SKM-1 (cell line): ENCODE results near the gene CHST5.
"Not testable (repeated sequence)": the region's sequence is repeated elsewhere in the genome, so short reads cannot be mapped to it uniquely, and the experiment has no call there.

ENCODE experiments used
- DNase-seq: peaks from one replicate; lab custom pipeline; 2025; ENCODE audit not compliant: unreplicated experiment; lab: John Stamatoyannopoulos, UW

Gene CHST5

GRCh38 chr16:75552951-75553350 is 17.0 kb upstream of the CHST5 start:
- DNase-seq = no peak

- DNase-seq = peak; percentile 82
Measured at GRCh38 chr16:75550211-75550662, 14.3 kb upstream of the CHST5 start.

GRCh38 chr16:75548456-75548855 is 12.5 kb upstream of the CHST5 start:
- DNase-seq = not testable (repeated sequence)

GRCh38 chr16:75546293-75546692 is 10.4 kb upstream of the CHST5 start:
- DNase-seq = no peak

DNA sequence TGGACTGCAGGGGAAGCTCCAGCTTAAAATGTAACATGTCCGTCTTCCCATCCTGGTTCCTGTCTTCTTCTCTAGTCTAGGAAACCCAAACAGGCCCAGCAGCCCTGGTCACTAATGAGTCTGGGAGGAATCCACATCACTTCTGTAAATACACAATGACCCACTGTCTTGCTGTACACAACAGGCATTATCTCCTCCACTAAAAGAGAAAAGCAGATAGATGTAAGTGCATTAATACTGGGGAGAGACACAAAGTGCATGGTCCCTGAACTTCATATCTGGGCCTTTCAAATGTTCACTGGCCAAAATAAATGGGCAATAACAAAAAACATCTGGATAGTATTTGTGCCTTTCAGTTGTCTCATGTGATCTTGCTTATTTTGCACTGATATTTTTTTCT is 10.0 kb upstream of the CHST5 start:
- DNase-seq = not testable (repeated sequence)

- DNase-seq = not testable (repeated sequence)
Measured at GRCh38 chr16:75542462-75542861, 6.6 kb upstream of the CHST5 start.

DNA sequence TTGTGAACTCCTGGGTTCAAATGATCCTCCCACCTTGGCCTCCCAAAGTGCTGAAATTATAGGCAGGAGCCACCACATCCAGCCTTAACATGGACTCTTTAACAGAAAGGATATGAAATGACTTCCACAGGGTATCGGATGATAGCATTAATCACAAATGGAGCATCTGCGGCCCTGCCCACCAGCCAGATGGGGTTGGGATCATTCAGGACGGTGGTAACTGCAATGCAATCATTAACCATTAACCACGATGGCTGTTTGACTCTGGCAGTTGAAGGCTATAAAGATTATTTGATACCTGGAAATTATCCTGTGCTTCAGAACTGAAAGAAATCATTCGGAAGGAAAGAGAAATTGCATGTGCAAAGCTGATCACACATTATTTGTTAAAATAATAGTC is 5.3 kb upstream of the CHST5 start:
- no peak for DNase-seq

DNA sequence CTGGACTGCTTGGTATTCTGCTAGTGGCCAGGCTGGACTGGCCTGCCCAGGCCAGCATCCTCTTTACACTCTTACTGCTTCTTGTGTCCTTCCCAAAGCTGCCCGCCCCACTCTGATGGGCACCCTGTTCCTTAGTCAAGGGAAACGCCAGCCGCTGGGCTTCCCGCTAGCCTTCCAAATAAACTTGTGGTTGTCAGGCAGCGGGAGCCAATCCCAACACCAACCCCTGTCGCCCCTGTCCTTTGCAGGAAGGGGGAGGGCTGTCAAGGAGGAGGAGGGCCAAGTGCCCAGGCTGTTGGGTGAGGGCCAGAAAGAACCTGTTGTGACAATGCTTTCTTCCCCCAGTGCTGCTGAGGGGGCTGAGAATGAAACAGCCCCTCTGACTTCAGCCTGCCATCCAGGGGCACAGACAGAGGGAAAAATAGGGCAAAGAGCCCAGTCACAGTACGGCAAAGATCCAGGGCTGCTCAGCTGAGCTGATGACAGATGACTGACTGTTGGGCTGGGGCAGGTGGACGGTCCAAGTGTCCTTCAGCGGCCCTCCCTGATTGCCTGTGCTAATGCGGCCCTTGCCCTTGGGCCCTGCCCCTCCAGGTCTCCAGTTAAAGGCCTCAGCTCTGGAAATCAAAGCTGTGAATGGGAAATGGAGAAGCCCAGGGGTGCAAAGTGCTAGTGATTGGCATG is 3.1 kb upstream of the CHST5 start:
- not testable (repeated sequence) for DNase-seq

- no peak for DNase-seq
Measured at GRCh38 chr16:75537776-75538175, 1.9 kb upstream of the CHST5 start.

GRCh38 chr16:75535211-75535843 is 581 bp downstream of the CHST5 start:
- no peak for DNase-seq

DNA sequence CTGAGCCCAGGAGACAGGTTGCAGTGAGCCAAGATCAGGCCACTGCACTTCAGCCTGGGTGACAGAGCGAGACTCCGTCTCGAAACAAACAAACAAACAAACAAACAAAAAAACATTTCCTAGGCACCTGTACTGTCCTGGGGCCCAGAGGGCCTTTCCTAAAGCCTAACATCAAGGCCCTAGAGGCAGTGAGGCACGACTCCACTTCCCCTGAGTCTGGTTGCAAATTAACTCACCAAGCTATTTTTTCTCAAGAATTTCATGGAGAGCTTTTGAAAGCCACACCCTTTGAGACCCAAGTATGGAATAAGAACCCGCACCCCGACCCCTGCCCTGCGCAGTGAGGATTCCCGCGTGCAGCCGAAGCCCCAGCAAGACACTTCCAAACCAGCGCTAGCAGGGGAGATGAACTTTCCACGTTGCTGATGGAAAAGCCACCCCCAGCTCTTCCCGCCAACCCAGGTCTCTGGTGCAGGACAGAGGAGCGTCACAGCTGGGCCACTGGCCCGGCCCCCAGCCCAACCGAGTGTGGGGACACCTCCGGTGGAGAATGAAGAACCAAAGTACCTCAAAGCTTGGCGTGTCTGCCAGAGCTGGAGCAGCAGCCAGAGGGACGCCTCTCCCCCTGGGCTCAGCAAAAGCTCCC is 1.2 kb downstream of the CHST5 start:
- no peak for DNase-seq

GRCh38 chr16:75532791-75533190 is 3.1 kb downstream of the CHST5 start:
- DNase-seq = no peak

DNA sequence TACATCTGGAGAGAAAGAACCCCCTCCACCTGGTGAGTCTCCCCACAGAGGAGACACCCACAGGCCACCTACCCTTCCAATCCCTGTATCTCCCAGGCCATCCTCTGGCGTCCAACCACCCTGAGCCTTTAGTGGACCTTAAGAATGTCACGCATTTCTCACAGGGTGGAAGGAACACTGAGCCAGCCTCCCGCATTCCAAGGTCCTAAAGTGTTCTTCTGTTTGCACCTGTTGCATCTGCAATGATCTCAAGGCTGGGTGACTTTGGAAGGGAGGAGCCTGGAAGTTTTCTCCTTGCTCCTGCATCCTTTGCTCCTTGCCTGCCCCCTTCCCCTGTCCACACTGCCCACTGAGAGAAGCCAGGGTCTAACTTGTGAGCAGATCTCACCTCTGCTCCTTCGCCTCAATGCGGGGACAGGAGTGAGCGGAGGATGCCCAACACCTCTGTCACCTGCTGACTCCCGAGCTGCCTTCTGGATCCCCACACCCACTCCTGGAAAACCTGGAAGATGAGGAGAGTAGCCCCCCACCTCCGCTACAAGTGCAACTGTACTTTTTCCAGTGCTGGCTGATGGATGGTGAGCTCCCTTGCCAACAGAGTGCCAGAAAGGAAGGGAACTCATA is 3.7 kb downstream of the CHST5 start:
- DNase-seq = no peak

GRCh38 chr16:75529959-75530358 is 5.9 kb downstream of the CHST5 start:
- no peak for DNase-seq

DNA sequence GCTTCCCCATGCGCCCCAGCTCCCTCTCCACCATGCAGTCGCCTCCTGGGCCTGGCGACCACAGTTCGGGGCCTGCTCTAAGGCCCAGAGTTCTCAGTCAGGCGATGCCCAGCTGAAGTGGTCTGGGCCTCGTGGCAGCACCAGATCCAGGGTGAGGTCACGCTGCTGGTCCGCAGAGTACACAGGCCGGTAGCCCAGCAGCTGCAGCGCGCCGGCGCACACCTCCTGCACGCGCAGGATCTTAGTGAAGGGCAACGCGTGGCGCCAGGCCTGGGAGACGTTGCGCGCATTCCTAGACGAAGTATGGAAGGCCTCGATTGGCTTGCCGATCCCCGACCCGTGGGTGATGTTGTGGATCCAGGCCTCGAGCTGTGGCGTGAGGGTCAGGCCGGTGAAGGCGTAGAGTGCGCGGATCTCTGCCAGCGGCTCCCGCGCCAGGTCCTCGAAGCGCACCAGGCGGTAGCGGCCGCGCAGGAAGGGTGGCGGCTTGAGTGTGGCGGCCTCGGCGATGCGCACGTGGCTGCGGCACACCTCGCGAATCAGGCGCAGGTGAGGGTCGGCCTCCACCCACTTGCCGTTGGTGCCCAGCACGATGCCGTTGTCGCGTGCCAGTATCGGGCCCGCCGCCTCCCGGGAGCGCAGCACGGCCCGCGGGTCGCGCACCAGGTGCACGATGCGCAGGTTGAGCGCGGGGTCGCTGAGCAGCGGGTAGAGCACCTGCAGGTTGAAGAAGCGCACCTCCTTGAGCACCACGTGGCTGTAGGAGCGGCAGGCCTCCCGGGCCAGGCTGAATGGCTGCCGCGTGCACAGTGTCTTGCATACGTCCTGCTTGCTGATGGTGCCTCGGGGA is 6.6 kb downstream of the CHST5 start:
- no peak for DNase-seq

- no peak for DNase-seq
Measured at GRCh38 chr16:75527825-75528299, 8.0 kb downstream of the CHST5 start.

DNA sequence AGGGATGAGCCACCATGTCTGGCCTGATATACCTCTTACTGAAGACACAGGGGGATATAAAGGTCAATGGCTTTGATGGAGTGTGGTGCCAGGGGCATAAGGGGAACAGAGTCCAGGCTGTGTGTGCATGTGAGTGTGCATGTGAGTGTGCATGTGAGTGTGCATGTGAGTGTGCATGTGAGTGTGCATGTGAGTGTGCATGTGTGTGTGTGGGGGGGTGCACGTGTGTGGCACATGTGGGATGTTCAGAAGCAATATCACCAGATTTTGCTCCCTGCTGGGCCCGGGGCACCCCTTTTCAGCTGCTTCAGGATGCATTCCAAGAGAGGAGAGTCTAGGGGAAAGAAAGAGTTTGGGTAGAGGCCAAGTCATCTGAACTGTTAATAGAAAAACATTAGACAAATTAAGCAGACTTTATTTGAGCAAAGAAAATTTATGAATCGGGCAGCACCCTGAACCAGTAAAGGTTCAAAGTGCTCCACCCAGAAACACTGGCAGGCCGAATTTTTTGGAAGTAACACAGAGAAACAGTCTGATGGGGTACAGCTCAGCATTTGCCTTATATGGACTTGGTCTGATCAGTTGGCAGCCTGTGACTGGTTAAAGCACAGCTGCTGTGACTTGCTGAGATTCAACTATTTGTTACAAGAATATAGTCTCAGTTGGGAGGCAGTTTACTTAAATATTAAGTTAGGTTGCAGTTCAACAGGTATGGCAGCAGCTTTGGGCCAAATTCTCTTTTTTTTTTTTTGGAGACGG is 9.7 kb downstream of the CHST5 start:
- DNase-seq = no peak

DNA sequence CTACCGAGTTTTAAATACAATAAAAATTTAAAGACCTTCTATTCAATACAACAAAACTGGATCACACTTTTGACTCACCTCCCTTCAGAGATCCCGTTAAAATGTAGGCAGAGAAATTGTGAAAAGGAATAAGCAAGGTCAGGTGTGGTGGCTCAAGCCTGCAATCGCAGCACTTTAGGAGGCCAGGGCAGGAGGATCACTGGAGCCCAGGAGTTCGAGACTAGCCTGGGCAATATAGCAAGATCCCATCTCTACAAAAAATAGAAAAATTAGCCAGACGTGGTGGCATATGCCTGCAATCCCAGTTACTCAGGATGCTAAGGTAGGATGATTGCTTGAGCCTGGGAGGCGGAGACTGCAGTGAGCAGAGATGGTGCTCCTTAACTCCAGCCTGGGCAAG is 16.7 kb downstream of the CHST5 start:
- DNase-seq = no peak

GRCh38 chr16:75516189-75516966 is 19.5 kb downstream of the CHST5 start:
- DNase-seq = not testable (repeated sequence)
